ENCODE measurements around the gene CDH13.

CDH13 gene

DNA sequence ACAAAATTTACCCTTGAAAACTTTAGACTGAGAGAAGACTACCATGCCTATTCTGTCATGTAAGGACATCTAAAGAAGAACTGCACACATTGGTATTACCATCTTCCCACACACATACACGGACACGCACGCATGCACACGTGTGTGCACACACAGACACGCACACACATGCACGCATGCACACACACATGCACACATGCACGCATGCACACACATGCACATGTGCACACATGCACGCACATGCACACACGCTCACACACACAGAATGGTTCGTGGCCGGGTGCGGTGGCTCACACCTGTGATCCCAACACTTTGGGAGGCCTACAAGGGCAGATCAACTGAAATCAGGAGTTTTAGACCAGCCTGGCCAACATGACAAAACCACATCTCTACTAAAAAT, 884.1 kb downstream of the CDH13 start:
- no peak overlapping the region for H3K27ac ChIP-seq (replicated peaks)
- H3K4me3 ChIP-seq (replicated peaks; ENCODE audit: insufficient read depth, low read length): no peak overlapping the region
- TF ChIP-seq GABPA (IDR thresholded peaks at IDR 0.05; ENCODE audit: low read depth): no peak
- TF ChIP-seq POLR2AphosphoS5 (IDR thresholded peaks at IDR 0.05; ENCODE audit: low read depth): no peak
- TF ChIP-seq, protein P1, sequence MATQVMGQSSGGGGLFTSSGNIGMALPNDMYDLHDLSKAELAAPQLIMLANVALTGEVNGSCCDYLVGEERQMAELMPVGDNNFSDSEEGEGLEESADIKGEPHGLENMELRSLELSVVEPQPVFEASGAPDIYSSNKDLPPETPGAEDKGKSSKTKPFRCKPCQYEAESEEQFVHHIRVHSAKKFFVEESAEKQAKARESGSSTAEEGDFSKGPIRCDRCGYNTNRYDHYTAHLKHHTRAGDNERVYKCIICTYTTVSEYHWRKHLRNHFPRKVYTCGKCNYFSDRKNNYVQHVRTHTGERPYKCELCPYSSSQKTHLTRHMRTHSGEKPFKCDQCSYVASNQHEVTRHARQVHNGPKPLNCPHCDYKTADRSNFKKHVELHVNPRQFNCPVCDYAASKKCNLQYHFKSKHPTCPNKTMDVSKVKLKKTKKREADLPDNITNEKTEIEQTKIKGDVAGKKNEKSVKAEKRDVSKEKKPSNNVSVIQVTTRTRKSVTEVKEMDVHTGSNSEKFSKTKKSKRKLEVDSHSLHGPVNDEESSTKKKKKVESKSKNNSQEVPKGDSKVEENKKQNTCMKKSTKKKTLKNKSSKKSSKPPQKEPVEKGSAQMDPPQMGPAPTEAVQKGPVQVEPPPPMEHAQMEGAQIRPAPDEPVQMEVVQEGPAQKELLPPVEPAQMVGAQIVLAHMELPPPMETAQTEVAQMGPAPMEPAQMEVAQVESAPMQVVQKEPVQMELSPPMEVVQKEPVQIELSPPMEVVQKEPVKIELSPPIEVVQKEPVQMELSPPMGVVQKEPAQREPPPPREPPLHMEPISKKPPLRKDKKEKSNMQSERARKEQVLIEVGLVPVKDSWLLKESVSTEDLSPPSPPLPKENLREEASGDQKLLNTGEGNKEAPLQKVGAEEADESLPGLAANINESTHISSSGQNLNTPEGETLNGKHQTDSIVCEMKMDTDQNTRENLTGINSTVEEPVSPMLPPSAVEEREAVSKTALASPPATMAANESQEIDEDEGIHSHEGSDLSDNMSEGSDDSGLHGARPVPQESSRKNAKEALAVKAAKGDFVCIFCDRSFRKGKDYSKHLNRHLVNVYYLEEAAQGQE (IDR thresholded peaks at IDR 0.05; ENCODE audit: insufficient replicate concordance, low read depth): no peak
- TF ChIP-seq, protein P2, sequence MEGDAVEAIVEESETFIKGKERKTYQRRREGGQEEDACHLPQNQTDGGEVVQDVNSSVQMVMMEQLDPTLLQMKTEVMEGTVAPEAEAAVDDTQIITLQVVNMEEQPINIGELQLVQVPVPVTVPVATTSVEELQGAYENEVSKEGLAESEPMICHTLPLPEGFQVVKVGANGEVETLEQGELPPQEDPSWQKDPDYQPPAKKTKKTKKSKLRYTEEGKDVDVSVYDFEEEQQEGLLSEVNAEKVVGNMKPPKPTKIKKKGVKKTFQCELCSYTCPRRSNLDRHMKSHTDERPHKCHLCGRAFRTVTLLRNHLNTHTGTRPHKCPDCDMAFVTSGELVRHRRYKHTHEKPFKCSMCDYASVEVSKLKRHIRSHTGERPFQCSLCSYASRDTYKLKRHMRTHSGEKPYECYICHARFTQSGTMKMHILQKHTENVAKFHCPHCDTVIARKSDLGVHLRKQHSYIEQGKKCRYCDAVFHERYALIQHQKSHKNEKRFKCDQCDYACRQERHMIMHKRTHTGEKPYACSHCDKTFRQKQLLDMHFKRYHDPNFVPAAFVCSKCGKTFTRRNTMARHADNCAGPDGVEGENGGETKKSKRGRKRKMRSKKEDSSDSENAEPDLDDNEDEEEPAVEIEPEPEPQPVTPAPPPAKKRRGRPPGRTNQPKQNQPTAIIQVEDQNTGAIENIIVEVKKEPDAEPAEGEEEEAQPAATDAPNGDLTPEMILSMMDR (IDR thresholded peaks at IDR 0.05; ENCODE audit: insufficient read depth, low read length): no peak
- TF ChIP-seq SPI1 (IDR thresholded peaks at IDR 0.05; ENCODE audit: borderline replicate concordance, low read depth): no peak
- DNase-seq (ENCODE audit: low read depth in 1 of 2, low spot score in 1 of 2): no peak
- H3K27me3 ChIP-seq (ENCODE audit: insufficient read depth, poor library complexity, severe bottlenecking): no peaks in the 10 kb centered on the region

DNA sequence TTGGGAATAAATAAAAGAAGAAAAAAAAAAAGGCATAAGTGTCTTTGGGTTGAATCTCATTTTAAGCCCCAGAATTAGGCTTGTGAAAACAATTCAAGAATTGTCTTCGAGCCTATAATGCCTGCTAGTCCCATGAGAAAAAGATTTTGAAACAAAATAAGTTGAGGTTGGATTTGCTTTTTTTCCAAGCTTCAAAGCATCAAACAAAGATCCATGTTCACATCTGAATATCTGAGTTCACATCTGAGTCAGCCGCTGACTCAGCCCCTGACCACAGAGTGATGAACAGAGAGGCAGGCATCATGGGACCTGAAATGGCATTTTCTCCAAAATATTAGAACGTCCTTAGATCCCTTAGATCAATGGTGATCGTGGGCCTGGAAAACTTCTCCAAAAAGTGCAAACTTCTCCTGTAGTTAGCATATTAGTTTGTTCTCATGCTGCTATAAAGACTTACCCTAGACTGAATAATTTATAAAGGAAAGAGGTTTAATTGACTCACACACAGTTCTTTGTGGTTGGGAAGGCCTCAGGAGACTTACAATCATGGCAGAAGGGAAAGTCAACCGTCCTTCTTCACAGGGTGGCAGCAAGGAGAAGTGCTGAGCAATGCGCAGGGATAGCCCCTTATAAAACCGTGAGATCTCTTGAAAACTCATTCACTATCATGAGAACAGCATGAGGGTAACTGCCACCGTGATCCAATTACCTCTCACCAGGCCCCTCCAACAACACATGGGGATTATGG, 886.4 kb downstream of the CDH13 start:
- no peak overlapping the region for H3K27ac ChIP-seq (replicated peaks)
- TF ChIP-seq GABPA (IDR thresholded peaks at IDR 0.05; ENCODE audit: low read depth) (no peak), POLR2AphosphoS5 (IDR thresholded peaks at IDR 0.05; ENCODE audit: low read depth) (no peak), SPI1 (IDR thresholded peaks at IDR 0.05; ENCODE audit: borderline replicate concordance, low read depth) (no peak)
- TF ChIP-seq, protein P2 (IDR thresholded peaks at IDR 0.05; ENCODE audit: insufficient read depth, low read length): no peak
- TF ChIP-seq, protein P1 (IDR thresholded peaks at IDR 0.05; ENCODE audit: insufficient replicate concordance, low read depth): no peak
- DNase-seq (ENCODE audit: low read depth in 1 of 2, low spot score in 1 of 2): no peak
- no peak overlapping the region for H3K4me3 ChIP-seq (replicated peaks; ENCODE audit: insufficient read depth, low read length)
- no peaks in the 10 kb centered on the region for H3K27me3 ChIP-seq (ENCODE audit: insufficient read depth, poor library complexity, severe bottlenecking)

DNA sequence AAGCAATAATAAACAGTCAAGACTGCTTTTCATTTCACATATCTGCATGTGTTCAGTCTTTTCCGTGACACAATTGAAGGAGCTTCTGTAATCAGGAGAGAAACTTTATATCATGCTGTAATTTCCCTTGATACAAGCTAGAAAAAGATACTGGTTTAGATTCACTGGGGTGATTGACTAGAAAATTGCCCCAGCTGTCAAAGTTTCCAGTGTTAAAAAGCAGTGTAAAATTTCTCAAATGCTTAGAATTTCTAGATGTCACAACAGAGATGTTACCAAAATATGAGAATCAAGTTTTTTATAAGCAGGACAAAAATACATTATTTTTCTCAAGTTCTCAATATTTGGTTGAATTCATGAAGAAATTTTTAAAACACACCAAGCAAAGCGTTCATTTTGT, 888.6 kb downstream of the CDH13 start:
- TF ChIP-seq GABPA (IDR thresholded peaks at IDR 0.05; ENCODE audit: low read depth): no peak
- no peak for TF ChIP-seq SPI1 (IDR thresholded peaks at IDR 0.05; ENCODE audit: borderline replicate concordance, low read depth)
- TF ChIP-seq, protein P1 (IDR thresholded peaks at IDR 0.05; ENCODE audit: insufficient replicate concordance, low read depth): no peak
- no peak for TF ChIP-seq POLR2AphosphoS5 (IDR thresholded peaks at IDR 0.05; ENCODE audit: low read depth)
- TF ChIP-seq, protein P2 (IDR thresholded peaks at IDR 0.05; ENCODE audit: insufficient read depth, low read length): no peak
- DNase-seq (ENCODE audit: low read depth in 1 of 2, low spot score in 1 of 2): no peak
- Histone ChIP-seq H3K4me3 (replicated peaks; ENCODE audit: insufficient read depth, low read length) (no peak overlapping the region), H3K27me3 (ENCODE audit: insufficient read depth, poor library complexity, severe bottlenecking) (no peaks in the 10 kb centered on the region), H3K27ac (replicated peaks) (no peak overlapping the region)
